Right hindlimb (tissue), 1 donor: ENCODE data around the gene IQGAP1.
"Not testable (repeated sequence)": the region's sequence is repeated elsewhere in the genome, so short reads cannot be mapped to it uniquely, and the experiment has no call there.

Experiments
- DNase-seq: peaks from one replicate; pipeline ENCODE4 v3.0.0-alpha.2; 2018

The IQGAP1 gene

DNA sequence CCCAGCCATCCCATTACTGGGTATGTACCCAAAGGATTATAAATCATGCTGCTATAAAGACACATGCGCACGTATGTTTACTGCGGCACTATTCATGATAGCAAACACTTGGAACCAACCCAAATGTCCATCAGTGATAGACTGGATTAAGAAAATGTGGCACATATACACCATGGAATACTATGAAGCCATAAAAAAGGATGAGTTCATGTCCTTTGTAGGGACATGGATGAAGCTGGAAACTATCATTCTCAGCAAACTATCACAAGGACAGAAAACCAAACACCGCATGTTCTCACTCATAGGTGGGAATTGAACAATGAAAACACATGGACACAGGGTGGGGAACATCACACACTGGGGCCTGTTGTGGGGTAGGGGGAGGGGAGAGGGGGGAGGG is 22.3 kb downstream of the IQGAP1 start:
- DNase-seq = not testable (repeated sequence)

DNA sequence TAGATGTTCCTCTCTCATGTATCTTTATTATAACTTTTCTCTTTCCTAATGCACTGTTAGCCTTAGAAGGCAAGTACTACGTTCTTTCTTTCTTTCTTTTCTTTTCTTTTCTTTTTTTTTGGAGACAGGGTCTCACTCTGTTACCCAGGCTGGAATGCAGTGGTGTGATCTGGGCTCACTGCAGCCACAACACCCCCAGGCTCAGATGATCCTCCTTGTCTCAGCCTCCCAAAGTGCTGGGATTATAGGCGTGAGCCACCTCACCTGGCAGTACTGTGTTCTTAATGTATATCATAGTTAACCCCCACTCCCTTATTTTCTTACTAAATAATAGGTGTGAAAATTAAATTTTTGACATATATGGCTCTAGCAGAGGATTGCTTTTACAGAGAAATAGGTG is 23.1 kb downstream of the IQGAP1 start:
- DNase-seq = no peak

- DNase-seq = no peak
Measured at GRCh38 chr15:90412356-90413194, 24.5 kb downstream of the IQGAP1 start.

GRCh38 chr15:90413411-90414379 is 25.7 kb downstream of the IQGAP1 start:
- DNase-seq = no peak

DNA sequence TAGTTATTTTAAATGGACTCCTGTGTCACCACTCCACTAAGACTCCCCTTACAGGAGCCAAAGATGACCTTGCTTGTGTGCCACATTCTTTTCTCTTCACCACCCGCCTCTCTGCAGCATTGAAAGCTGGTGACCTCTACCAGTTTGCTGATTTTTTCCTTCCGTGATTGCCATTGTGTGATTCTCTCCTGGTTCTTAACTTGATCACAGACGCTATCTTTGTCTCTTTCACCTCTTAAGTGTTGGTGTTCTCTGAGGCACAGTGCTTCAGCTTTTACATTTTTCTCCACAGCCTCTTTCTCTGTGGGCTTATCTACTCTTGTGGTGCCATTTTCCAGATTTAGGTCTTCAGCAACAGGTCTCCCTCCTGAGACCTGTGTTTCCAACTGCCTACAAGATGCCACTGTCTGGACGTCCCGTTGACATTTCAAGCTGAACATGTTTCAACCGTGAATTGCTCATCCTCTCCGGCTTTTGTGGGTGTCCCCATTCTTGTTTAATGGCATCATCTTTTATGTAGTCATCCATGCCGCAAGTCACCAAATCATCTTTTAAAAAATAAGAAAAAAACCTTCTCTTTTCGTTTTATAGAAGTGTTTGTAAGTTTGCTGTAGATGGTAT is 26.5 kb downstream of the IQGAP1 start:
- no peak for DNase-seq

GRCh38 chr15:90416052-90416451 is 28.0 kb downstream of the IQGAP1 start:
- DNase-seq = not testable (repeated sequence)

DNA sequence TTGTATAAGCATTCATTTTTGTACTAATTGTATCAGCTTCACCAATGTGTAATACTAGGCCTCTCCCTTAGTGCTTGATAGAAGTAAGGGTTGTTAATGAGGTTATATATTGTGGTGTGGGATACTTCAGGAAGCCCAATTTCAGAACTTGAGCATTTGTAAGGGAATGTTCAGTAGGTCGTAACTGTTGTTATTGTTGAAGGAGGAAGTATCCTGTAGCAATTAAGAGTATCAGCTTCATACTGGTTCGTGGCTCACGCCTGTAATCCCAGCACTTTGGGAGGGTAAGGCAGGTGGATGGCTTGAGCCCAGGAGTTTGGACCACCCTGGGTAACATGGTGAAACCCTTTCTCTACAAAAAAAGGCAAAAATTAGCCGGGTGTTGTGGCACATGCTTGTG is 30.6 kb downstream of the IQGAP1 start:
- DNase-seq = no peak

DNA sequence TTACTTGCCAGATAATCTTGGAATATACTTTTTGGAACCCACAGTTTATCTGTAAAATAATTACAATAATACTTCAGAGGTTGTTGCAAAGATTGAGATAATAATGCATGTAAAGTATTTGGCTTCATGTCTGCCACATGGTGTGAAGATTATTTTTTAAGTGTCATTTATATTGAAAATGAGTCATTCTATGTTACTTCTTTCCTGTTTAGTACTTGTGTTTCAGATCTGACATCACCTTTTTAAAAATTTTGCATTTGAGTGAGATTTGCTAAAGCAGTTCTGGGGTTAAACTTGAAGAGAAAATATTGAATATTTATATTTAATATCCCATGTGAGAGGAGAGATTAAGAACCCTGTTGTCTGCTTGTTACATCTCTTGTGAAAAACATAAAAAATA is 31.2 kb downstream of the IQGAP1 start:
- DNase-seq = no peak

DNA sequence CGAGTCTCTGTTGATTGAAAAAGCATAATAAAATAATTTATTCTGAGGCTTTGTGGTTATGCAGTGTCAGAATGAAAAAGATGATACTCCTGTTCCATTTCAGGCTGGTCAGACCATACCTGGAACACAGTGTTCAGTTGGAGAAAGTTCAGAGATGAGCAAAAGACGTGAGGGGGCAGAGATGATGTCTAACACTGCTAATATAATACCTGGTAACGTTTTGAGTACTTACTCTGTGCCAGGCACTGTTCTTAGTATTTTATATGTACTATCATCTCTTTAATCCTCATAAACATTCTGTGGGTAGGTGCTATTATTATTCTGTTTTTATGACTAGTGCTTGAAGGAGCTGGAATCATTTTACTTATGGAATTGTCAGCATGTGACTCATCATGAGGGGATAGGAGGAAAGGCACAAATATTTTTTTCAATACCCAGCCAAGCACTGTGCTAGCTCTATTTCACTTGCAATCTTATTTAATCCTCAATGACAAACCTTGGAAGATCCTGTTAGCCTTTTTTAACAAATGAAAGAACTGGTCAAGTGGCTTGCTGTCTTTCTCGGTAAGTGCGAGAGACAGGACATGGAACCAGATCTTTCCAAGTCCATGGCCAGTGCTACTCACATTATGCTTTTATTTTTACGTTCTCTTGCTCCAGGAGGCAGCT is 31.8 kb downstream of the IQGAP1 start:
- DNase-seq = no peak

- DNase-seq = no peak
Measured at GRCh38 chr15:90420451-90420850, 32.4 kb downstream of the IQGAP1 start.

DNA sequence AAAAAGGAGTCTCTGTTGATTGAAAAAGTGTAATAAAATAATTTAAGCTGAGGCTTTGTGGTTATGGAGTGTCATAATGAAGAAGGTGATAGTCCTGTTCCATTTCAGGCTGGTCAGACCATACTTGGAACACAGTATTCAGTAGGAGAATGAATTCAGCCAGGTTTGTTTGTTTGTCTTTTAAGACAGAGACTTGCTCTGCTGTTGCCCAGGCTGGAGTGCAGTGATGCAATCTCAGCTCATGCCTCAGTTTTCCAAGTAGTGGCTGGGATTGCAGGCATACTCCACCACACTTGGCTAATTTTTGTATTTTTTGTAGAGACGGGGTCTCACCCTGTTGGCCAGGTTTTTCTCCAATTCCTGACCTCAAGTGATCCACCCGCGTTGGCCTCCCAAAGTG is 33.5 kb downstream of the IQGAP1 start:
- no peak for DNase-seq

DNA sequence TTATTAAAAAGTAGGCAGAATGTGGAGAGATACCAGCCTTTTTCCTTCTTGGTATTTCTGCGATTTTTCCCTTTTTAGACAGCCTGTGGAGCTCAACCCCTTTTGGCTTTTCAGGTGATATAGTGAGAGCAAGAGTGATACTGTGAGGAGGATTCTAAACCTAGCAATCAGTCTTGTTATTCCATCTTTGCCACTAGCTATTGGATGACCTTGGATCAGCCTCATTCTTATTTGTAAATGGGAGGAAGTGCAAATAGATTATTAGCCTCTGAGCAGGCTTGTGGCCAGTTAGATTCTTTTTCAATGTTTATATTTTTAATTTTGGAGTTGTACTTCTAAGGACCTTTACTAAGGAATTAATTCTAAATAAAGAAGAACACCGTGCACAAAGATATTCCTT is 34.0 kb downstream of the IQGAP1 start:
- DNase-seq = no peak

DNA sequence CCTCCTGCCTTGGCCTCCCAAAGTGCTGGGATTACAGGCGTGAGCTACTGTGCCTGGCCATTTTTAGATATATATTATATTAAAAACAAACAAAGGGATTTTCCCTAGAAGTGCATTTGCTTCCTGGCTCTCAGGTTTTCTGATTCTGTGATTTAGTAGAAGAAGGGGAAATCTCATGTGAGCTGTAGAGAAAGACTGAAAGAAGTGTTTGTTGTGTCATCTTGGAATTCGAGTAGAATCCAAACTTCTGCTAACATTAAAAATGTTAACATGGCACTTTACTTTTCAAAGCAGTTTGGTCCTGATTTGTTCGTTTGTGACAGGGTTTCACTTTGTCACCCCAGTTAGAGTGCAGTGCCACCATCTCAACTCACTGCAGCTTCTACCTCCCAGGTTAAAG is 34.9 kb downstream of the IQGAP1 start:
- no peak for DNase-seq

DNA sequence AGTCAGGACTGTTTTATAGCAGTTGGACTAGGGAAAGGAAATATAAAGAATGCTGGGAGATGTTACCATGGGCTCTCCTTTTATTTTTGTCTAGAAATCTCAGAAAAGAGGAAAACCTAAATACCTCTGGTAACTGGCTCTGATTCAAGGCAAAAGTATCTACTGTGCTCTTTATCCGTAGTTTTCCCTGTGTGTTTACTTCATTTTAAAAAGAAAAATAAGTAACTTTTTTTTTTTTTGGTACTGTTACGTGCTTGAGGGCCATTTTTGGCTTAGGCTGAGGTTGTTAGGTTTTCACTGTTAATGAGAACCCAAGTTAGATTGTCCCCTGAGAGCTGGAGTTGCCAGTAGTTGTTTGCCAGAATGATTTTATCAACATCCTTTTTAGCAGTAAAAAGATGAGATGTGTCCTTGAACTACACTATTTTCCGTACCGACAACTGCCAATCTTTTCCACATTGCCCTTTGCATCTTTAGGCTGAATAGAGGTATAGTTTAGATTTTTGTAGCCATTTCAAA is 35.8 kb downstream of the IQGAP1 start:
- no peak for DNase-seq

DNA sequence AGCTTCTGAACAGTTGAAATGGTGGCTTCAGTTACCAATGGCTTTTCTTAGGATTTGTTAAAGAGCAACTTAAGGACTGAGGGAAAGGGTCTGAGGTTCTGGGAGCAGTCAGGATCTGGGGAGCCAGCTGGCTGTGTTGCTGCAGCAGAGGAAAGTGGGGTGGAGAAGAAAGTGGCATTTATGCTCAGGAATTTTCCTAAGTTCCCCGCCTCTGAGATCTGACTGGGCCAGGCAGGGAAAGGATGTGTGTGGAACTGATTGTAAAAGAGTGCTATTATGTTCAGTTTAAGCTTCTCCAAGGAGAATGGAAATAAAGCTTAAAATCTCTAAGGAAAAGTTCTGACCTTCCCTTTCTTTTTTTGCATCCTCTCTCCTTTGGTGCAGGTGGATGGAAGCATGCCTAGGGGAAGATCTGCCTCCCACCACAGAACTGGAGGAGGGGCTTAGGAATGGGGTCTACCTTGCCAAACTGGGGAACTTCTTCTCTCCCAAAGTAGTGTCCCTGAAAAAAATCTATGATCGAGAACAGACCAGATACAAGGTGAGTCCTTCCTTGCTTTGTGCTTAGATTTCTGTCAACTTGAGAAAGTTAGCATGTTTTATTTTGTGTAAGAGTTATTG is 37.8 kb downstream of the IQGAP1 start:
- DNase-seq = peak; percentile 60

GRCh38 chr15:90427185-90427584 is 39.1 kb downstream of the IQGAP1 start:
- no peak for DNase-seq

DNA sequence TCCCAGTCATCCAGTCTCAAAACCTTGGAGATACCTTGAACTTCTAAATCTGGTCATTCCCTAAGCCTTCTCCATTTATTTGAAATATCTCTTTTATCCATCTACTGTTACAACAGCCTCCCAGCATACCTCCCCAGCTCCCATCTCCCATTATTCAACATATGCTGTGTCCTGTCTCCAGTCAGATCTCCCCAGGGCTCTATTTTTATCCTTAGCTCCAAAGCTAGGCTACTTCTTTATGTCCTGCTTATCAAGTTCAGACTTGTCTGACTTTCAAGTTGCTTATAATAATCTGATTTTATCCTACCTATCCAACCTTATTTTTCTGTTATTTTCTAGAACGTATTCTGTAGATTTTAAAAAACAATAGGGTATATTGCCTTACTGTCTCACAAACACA is 44.2 kb downstream of the IQGAP1 start:
- DNase-seq = no peak

- DNase-seq = no peak
Measured at GRCh38 chr15:90435652-90436337, 47.8 kb downstream of the IQGAP1 start.

GRCh38 chr15:90436952-90437351 is 48.9 kb downstream of the IQGAP1 start:
- no peak for DNase-seq

GRCh38 chr15:90437516-90437915 is 49.5 kb downstream of the IQGAP1 start:
- no peak for DNase-seq

DNA sequence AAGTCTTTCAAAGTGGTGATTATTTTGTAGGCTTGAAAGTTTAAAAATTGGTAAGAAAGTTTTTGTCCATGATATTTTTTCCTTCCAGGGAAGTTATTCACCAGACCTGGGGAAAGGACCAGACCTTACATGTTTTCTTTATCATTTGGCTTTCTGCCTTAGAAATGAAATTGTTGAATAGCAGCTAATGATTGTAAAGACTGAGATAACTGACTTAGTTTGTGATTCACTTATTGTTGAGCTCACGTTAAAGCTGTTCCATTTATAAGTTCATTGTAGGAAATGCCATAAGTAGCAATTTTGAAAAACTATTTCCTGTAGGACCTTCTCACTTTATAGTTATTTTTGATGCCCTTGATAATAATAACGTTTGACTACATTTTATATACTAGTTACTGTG is 51.9 kb downstream of the IQGAP1 start:
- no peak for DNase-seq
